ENCODE results near the gene ATOX1. TPM values are rescaled to one million over a fixed set of nuclear protein-coding genes. Genes with fewer than 3 reads are reported as not detected.

ATOX1 gene
- total and polyA plus RNA-seq, 2 donors (not counting 1 experiment from before 2014, with no cell fraction given): 37.3 to 43.6 TPM

DNA sequence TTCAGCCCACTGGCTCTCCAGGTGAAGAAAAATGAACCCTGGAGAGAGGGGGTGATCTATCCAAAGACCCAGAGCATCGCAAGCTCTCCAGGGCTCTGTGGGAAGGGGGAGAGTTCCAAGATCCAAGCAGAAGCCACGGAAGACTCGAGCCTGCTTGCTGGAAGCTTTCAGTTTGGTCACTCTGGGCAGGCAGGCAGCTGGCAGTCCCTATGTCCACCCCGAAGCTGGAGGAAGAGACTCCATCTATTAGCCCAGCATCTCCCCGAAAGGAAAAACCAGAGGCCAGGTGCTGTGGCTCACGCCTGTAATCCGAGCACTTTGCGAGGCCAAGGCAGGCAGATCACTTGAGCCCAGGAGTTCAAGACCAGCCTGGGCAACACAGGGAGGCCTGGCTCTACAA is 61.0 kb downstream of the ATOX1 start:
- H2AFZ ChIP-seq (ENCODE audit: insufficient read depth, low read depth, low read length, poor library complexity, severe bottlenecking): no peak overlapping the region
- Mint-ChIP-seq H3K9me3 (ENCODE audit: insufficient read depth) (no peaks in the 10 kb centered on the region), H3K4me3 (no peak overlapping the region), H3K4me1 (peaks cover 5% of the 10 kb centered on the region), H3K27ac (no peak overlapping the region), H3K27me3 (no peaks in the 10 kb centered on the region)
- no peak overlapping the region for H3K4me3 ChIP-seq (ENCODE audit: control extremely low read depth in 1 of 5, extremely low read depth in 1 of 5, insufficient read depth in 1 of 5, low read depth in 2 of 5, low read length in 4 of 5)
- 89% methylated on average over 8 of the region's 8 CpGs for WGBS (ENCODE audit: insufficient coverage)
- ChIA-PET CTCF (no interaction called here), POLR2A (no interaction called here)
- no peak overlapping the region for H3K9ac ChIP-seq (ENCODE audit: low read length)
- no peak for DNase-seq
- no peaks in the 10 kb centered on the region for H3K36me3 ChIP-seq (replicated peaks in 1 of 2; ENCODE audit: control extremely low read depth in 1 of 2, control insufficient read depth in 1 of 2, extremely low read depth in 1 of 2, insufficient read depth in 2 of 2, low read length in 1 of 2)
- H3K27ac ChIP-seq (ENCODE audit: low read length in 2 of 2): no peak overlapping the region
- TF ChIP-seq, protein P1, sequence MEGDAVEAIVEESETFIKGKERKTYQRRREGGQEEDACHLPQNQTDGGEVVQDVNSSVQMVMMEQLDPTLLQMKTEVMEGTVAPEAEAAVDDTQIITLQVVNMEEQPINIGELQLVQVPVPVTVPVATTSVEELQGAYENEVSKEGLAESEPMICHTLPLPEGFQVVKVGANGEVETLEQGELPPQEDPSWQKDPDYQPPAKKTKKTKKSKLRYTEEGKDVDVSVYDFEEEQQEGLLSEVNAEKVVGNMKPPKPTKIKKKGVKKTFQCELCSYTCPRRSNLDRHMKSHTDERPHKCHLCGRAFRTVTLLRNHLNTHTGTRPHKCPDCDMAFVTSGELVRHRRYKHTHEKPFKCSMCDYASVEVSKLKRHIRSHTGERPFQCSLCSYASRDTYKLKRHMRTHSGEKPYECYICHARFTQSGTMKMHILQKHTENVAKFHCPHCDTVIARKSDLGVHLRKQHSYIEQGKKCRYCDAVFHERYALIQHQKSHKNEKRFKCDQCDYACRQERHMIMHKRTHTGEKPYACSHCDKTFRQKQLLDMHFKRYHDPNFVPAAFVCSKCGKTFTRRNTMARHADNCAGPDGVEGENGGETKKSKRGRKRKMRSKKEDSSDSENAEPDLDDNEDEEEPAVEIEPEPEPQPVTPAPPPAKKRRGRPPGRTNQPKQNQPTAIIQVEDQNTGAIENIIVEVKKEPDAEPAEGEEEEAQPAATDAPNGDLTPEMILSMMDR (IDR thresholded peaks at IDR 0.05): no peak
- TF ChIP-seq EZH2 (IDR thresholded peaks at IDR 0.05; ENCODE audit: borderline replicate concordance, insufficient read depth, low read depth, low read length, poor library complexity, severe bottlenecking): no peak
- H3K9me3 ChIP-seq (ENCODE audit: control extremely low read depth in 1 of 3, control insufficient read depth in 2 of 3, insufficient read depth in 1 of 3, low read length in 2 of 3): no peaks in the 10 kb centered on the region
- no peaks in the 10 kb centered on the region for H3K4me1 ChIP-seq (ENCODE audit: control insufficient read depth in 2 of 2, insufficient read depth in 2 of 2, low read length in 2 of 2)
- H3K4me2 ChIP-seq (replicated peaks; ENCODE audit: low read depth, low read length, poor library complexity, severe bottlenecking): no peak overlapping the region
- no peak for ATAC-seq (ENCODE audit: low read depth)
- H3K79me2 ChIP-seq (ENCODE audit: control insufficient read depth, insufficient read depth, low read length): no peaks in the 10 kb centered on the region
- no peaks in the 10 kb centered on the region for H4K20me1 ChIP-seq (ENCODE audit: control insufficient read depth, insufficient read depth, low read length, poor library complexity, severe bottlenecking)
- intact Hi-C loops (cut with micrococcal nuclease): no loop called here
- no peaks in the 10 kb centered on the region for H3K27me3 ChIP-seq (replicated peaks in 1 of 4; ENCODE audit: control extremely low read depth in 1 of 4, control insufficient read depth in 3 of 4, insufficient read depth in 4 of 4, low read length in 3 of 4)

DNA sequence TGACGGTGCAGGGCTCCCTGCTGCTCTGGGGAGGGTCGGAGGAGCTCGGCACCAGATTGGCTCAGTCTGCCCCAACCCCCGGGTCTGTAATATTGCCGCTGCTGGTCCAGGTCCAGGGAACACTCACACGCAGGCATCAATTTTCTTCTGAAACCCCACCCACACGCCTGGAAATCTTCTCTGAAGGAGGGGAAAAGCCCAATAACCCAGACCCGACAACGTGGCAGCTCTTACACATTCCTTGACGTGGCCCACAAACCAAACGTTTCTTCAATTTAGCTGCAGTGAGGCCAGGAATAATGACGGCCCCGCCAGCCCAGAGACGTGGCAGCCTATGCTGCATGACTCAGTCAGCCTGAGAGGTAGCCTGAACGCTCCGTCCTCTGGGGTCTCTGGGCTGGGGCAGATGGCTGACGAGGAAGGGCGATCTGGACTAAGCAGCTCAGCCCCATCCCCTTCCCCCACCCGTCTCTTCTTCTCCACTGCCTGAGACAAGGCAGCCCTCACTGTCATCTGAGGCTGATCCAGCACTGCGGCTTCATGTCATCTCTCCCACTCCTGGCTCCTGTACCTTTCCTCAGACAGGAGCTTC is 61.9 kb downstream of the ATOX1 start:
- CTCF ChIA-PET: no interaction called here
- H2AFZ ChIP-seq (ENCODE audit: insufficient read depth, low read depth, low read length, poor library complexity, severe bottlenecking): no peak overlapping the region

More for the DNA sequence above, 61.9 kb downstream of the ATOX1 start:
- Mint-ChIP-seq H3K4me3 (no peak overlapping the region), H3K4me1 (peaks cover 5% of the 10 kb centered on the region), H3K27me3 (no peaks in the 10 kb centered on the region), H3K27ac (no peak overlapping the region), H3K9me3 (ENCODE audit: insufficient read depth) (no peaks in the 10 kb centered on the region)
- Histone ChIP-seq H3K4me3 (ENCODE audit: control extremely low read depth in 1 of 5, extremely low read depth in 1 of 5, insufficient read depth in 1 of 5, low read depth in 2 of 5, low read length in 4 of 5) (no peak overlapping the region), H3K27me3 (replicated peaks in 1 of 4; ENCODE audit: control extremely low read depth in 1 of 4, control insufficient read depth in 3 of 4, insufficient read depth in 4 of 4, low read length in 3 of 4) (no peaks in the 10 kb centered on the region), H3K9ac (ENCODE audit: low read length) (no peak overlapping the region), H3K79me2 (ENCODE audit: control insufficient read depth, insufficient read depth, low read length) (no peaks in the 10 kb centered on the region), H3K4me2 (replicated peaks; ENCODE audit: low read depth, low read length, poor library complexity, severe bottlenecking) (no peak overlapping the region), H3K4me1 (ENCODE audit: control insufficient read depth in 2 of 2, insufficient read depth in 2 of 2, low read length in 2 of 2) (no peaks in the 10 kb centered on the region), H3K36me3 (replicated peaks in 1 of 2; ENCODE audit: control extremely low read depth in 1 of 2, control insufficient read depth in 1 of 2, extremely low read depth in 1 of 2, insufficient read depth in 2 of 2, low read length in 1 of 2) (no peaks in the 10 kb centered on the region), H3K27ac (ENCODE audit: low read length in 2 of 2) (no peak overlapping the region), H3K9me3 (ENCODE audit: control extremely low read depth in 1 of 3, control insufficient read depth in 2 of 3, insufficient read depth in 1 of 3, low read length in 2 of 3) (no peaks in the 10 kb centered on the region), H4K20me1 (ENCODE audit: control insufficient read depth, insufficient read depth, low read length, poor library complexity, severe bottlenecking) (no peaks in the 10 kb centered on the region)
- 71% methylated on average over 18 of the region's 20 CpGs for WGBS (ENCODE audit: insufficient coverage)
- POLR2A ChIA-PET: no interaction called here
- no peak for TF ChIP-seq EZH2 (IDR thresholded peaks at IDR 0.05; ENCODE audit: borderline replicate concordance, insufficient read depth, low read depth, low read length, poor library complexity, severe bottlenecking)
- DNase-seq (no peak), ATAC-seq (ENCODE audit: low read depth) (no peak)
- intact Hi-C loops (cut with micrococcal nuclease): no loop called here

All from B cell (primary cell).